GM12892 (cell line): ENCODE results near the gene ZNF454.

Experiments
- POLR2A ChIP-seq: IDR thresholded peaks from 2 replicates; pipeline ENCODE4 v1.6.1; 2011; ENCODE audit warnings: low read depth, low read length, control low read depth
- POLR2AphosphoS5 ChIP-seq: IDR thresholded peaks from 2 replicates; pipeline ENCODE4 v1.6.1; 2011; ENCODE audit warnings: low read depth, low read length, control low read depth
- TAF1 ChIP-seq: IDR thresholded peaks from 2 replicates; pipeline ENCODE4 v1.6.1; 2011; ENCODE audit warnings: low read depth, mild to moderate bottlenecking, control low read depth, low read length, borderline replicate concordance

DNA sequence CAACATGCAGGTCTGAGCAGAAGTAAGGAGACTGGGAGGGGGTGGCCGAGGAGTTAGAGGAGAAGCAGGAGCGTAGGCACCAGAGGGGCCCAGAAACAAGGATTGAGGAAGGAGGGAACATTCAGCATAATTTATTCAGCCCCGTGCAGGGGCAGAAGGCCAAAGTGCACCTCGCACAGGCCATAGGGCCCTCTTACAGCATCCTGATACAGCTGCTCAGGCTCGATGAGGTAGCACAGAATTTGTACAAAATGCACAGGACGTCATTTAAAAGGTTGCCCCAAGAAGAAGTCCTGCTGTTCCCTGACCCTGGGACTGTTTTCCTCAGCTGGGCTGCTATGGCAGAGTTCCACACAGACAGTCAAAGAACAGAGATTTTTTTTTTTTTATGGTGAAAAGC lies 56.2 kb downstream of the ZNF454 start:
- no peak for TF ChIP-seq POLR2AphosphoS5
- no peak for TF ChIP-seq POLR2A
- TF ChIP-seq TAF1 = no peak
